ENCODE measurements around the gene CACNB4.
"Not testable (repeated sequence)": the region's sequence is repeated elsewhere in the genome, so short reads cannot be mapped to it uniquely, and the experiment has no call there.

Gene CACNB4

DNA sequence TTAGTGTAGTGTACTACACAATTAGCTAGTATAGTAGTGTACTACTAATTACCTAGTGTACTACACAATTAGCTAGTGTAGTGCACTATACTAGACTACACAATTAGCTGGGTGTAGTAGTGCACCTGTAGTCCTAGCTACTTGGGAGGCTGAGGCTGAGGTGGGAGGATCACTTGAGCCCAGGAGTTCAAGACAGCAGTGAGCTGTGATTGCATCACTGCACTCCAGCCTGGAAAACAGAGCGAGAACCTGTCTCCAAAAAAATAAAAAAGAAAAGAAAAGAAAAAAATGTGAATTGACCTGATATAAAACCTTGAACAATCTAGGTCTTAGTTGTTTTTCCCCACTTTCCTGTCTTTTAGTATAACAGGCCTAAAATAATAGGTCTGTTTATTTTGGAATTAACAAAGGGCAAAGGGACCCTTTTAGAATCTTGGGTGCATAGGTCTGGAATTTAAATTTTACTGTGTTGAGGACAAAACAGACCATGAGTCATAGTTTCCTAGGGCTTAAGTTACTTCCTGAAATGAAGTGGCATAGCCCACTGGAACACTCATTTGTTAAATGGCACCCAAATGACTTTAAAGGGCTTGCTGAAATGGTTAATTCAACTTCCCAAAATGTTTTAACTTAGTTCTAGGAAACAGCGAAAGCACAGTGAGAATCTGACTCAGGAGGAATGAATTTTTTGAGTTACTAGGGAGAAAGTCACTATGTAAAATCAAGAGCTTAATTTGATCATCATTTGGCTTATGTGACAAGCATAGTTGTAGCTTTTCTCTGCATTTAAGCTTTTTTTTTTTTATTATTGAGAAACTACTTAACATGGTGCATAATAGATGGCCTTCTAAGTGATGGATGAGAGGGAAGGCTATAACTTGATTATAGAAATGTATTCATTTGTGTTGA, 219.9 kb downstream of the CACNB4 start:
- DNase-seq (ENCODE audit: low read depth, low spot score), result no peak
- no peak overlapping the region for H3K27ac ChIP-seq

DNA sequence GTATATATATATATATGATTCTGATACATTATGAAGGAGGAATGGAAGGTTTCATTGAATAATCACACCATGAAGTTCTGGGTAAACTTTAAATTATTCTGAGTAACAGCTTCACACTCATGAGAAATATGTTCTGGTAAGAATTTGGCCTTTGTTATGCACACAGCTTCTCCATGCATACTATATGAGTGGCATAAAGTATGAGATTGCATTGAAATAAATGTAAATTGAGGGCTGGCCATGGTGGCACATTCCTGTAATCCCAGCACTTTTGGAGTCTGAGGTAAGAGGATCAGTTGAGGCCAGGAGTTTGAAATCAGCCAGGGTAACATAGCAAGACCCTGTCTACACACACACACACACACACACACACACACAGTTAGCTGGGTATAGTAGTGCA, 220.6 kb downstream of the CACNB4 start:
- H3K27ac ChIP-seq, result no peak overlapping the region
- DNase-seq (ENCODE audit: low read depth, low spot score), result no peak

DNA sequence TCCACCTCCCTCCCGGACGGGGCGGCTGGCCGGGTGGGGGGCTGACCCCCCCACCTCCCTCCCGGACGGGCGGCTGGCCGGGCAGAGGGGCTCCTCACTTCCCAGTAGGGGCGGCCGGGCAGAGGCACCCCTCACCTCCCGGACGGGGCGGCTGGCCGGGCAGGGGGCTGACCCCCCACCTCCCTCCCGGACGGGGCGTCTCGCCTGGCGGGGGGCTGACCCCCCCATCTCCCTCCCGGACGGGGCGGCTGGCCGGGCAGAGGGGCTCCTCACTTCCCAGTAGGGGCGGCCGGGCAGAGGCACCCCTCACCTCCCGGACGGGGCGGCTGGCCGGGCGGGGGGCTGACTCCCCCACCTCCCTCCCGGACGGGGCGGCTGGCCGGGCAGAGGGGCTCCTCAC, 223.2 kb downstream of the CACNB4 start:
- H3K27ac ChIP-seq; DNase-seq (ENCODE audit: low read depth, low spot score): not testable (repeated sequence)

GRCh38 chr2:151872463-151872862, 226.4 kb downstream of the CACNB4 start:
- no peak for DNase-seq (ENCODE audit: low read depth, low spot score)

DNA sequence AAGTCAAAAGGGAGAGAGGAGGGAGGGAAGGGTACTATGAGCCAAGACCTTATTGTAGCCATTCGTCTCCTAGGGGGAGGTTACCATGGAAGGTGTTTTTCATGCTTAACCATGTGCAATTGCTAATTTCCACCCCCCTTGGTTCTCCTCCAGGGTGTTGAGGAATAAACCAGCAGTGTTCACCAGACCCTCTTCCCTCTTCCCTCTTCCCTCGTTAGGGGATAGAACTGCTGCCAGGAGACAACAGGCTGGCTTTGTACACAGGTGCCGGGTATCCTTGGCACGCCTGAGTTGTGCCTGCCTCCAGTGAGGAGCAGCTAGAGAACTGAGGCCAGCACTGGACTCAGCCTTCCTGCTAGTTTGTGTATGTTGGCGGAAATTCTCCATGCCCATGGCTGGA, 229.6 kb downstream of the CACNB4 start:
- DNase-seq (ENCODE audit: low read depth, low spot score), result no peak
- no peak overlapping the region for H3K27ac ChIP-seq

More at GRCh38 chr2:151872463-151872862, 226.4 kb downstream of the CACNB4 start:
- H3K27ac ChIP-seq, result no peak overlapping the region

GRCh38 chr2:151862700-151863099, 236.1 kb downstream of the CACNB4 start:
- no peak for DNase-seq (ENCODE audit: low read depth, low spot score)
- H3K27ac ChIP-seq, result no peak overlapping the region

GRCh38 chr2:151861174-151861573, 237.7 kb downstream of the CACNB4 start:
- DNase-seq (ENCODE audit: low read depth, low spot score), result no peak
- H3K27ac ChIP-seq, result no peak overlapping the region

DNA sequence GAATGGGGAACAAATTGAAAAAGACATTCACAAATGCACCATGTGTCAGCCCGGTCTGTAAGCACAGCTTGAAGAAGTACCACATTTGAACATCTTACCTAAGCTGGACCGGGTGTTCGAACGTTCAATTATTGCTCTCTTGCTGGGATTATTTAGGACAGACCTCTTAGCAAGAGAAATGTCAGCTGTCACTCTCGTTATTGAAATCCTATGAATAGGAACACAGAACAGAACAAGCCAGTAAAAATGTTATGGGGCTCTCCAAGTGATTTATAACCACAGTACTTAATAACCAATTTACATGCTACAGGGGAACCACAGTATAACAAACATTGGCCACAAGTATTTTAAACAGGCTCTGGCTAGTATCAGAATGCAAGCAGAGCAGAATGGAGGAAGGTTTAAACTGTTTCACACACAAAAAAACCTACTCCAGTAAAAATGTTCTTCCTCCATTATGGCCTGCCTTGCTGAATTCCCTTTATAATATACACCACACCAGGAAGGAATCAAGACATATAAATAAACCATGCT, 238.2 kb downstream of the CACNB4 start:
- peak overlapping the region; percentile 1 for H3K27ac ChIP-seq
- no peak for DNase-seq (ENCODE audit: low read depth, low spot score)

DNA sequence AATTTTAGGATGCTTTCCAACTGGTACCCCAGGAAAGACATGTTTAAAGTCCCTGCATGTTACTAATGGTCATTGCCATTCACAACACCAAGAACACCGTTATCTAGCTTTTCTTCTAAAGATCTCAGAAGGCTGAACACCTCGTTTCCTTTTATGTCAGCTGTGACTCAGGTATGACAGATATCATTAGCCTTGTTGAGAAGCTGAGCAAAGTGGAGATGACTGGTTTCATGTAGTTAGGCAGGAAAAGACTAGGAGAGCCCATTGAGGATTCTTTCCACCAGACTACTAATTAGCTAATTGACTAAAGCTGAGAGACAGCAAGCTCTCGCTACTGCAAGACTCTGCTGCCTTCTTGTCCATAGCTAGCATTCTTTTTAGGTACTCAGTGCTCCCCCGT, 238.6 kb downstream of the CACNB4 start:
- H3K27ac ChIP-seq, result peak overlapping the region; percentile 1
- DNase-seq (ENCODE audit: low read depth, low spot score), result no peak

GRCh38 chr2:151857650-151858049, 241.2 kb downstream of the CACNB4 start:
- peak; percentile 87 for DNase-seq (ENCODE audit: low read depth, low spot score)
- peak overlapping the region; percentile 43 for H3K27ac ChIP-seq

- no peak overlapping the region for H3K27ac ChIP-seq
- no peak for DNase-seq (ENCODE audit: low read depth, low spot score)
Observed at GRCh38 chr2:151855111-151855510, 243.7 kb downstream of the CACNB4 start.

DNA sequence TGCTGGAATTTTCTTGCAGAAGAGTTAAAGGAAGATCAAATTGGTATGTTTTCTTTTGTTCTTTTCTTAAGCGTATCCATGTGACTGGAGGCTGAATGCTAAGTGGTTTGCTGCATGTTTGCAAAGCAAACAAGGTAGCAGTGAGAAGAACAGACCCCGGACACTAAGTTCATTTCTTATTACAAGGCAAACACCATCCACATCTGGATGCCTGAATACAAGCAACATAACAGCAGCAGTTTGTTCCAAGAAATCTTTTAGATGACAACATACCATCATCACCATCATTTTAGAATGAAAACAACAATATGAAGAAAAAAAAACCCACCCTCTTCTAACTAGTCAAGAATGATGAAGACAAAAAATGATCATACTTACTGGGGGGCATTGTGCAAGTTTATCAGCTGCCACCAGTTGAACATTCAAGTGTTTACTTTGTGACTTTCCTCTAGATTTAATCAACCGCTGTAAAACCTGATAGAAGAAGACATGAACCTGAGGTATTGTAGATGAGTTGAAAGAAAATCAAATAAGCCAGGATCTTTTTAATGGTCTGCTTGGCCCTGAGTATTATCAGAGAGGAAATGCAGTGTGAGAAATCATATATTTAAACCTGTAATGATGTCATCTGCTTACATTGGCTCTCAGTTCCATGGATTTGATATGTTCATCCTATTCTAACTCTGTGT, 245.6 kb downstream of the CACNB4 start:
- no peak for DNase-seq (ENCODE audit: low read depth, low spot score)
- H3K27ac ChIP-seq, result no peak overlapping the region

- H3K27ac ChIP-seq, result no peak overlapping the region
- DNase-seq (ENCODE audit: low read depth, low spot score), result no peak
Observed at GRCh38 chr2:151852260-151853069, 246.4 kb downstream of the CACNB4 start.

GRCh38 chr2:151851761-151852160, 247.1 kb downstream of the CACNB4 start:
- no peak for DNase-seq (ENCODE audit: low read depth, low spot score)
- no peak overlapping the region for H3K27ac ChIP-seq

DNA sequence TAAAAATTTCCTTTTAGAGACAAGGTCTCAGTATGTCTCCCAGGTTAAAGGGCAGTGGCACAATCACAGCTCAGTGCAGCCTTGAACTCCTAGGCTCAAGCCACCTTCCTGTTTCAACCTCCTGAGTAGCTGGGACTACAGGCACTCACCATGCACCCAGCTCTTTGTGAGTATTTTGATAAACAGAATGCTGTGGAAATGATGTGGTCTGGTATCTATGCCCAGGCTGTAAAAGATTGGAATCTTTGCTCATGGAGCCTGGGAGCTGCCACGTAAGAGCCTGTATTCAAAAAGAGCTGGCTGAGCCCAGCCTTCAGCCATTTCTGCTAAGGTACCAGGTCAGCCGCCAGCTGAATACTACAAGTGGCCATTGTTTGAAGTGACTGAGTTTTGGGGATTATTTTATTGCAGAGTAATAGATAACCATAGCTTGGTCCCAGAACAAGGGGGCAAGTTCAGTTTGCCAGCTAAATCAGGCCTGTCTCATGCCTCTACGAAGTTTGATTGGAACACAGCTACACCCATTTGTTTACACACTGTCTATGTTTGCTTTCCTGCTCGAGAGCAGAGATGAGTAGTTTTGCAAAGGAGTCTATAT, 249.3 kb downstream of the CACNB4 start:
- DNase-seq (ENCODE audit: low read depth, low spot score), result no peak
- H3K27ac ChIP-seq, result no peak overlapping the region

DNA sequence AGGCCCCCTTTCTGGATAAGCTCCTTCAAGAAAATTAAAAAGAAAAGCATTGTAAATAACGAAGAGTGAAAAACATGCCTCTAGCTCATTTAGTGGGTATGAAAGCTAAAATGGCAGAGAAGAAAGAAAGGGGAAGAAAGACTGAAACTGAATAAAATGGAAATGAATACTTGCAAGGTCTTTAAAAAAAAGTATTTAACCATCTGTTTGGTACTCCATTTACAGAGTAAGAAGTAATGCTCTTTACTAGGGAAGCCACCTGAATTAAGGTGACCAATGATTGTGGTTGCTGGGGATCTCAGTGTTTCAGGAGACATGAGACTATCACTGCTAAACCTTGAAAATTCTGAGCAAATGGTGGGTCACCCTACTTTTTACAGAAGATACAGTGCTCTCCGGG, 253.0 kb downstream of the CACNB4 start:
- no peak for DNase-seq (ENCODE audit: low read depth, low spot score)
- H3K27ac ChIP-seq, result no peak overlapping the region

GRCh38 chr2:151845481-151845880, 253.4 kb downstream of the CACNB4 start:
- no peak overlapping the region for H3K27ac ChIP-seq
- no peak for DNase-seq (ENCODE audit: low read depth, low spot score)

GRCh38 chr2:151844211-151844896, 254.5 kb downstream of the CACNB4 start:
- no peak for DNase-seq (ENCODE audit: low read depth, low spot score)
- no peak overlapping the region for H3K27ac ChIP-seq

DNA sequence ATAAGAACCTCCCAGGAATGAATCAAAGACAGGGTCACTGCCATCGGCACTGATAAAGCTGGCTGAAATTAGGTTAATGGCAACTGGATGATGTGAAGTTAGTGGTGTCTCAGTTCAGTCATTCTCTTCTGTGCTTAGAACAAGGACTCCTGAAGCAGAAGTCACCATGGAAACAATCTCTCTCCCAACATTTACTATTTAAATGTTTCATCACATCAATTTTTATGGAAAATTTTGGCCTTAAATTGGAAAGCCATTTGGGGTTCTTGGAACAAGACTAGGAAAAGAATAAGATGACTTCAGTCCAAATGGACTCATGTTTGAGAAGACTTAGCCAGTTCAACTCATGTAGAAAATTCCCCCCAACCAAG, 255.2 kb downstream of the CACNB4 start:
- H3K27ac ChIP-seq, result no peak overlapping the region
- DNase-seq (ENCODE audit: low read depth, low spot score), result no peak
